IMR-90 (cell line): ENCODE results near the gene ANKIB1. TPM values are rescaled to one million over a fixed set of nuclear protein-coding genes. Genes with fewer than 3 reads are reported as not detected.

ENCODE experiments used
- ATAC-seq: fragments of 200-7000 bp; cut with Tn5 transposase; 2 replicates; pipeline ENCODE4 v1.9.1; 2020; ENCODE audit warnings: low read depth, mild to moderate bottlenecking, moderate library complexity
- BruUV-seq: library from RNA; stranded (reverse); fragments of 400-500 nt; replicated peaks from 2 replicates; lab custom pipeline; 2021; lab: Mats Ljungman, UMichigan
- CTCF ChIA-PET: fragments of 300-600 bp; formaldehyde crosslinking; extraction: SDS; loops from one replicate; lab custom pipeline; 2021; ENCODE audit warnings: antibody characterized with exemption; lab: Yijun Ruan, JAX
- POLR2A ChIA-PET: fragments of 300-600 bp; sonication (Branson Sonifier 250); formaldehyde crosslinking; loops from one replicate; lab custom pipeline; 2022; ENCODE audit warnings: antibody characterized with exemption; ENCODE audit not compliant: unreplicated experiment; lab: Charles Lee
- DNase-seq: peaks from one replicate; pipeline ENCODE4 v3.0.0; 2013
- H2AFZ ChIP-seq: replicated peaks from 2 replicates; pipeline ENCODE3; 2013; ENCODE audit warnings: low read length, mild to moderate bottlenecking; ENCODE audit not compliant: poor library complexity
- H2AK5ac ChIP-seq: 2 replicates; pipeline ENCODE4 v1.6.1; 2013; ENCODE audit warnings: low read depth, low read length, inconsistent platforms
- H2AK9ac ChIP-seq: replicated peaks from 2 replicates; pipeline ENCODE3; 2013; ENCODE audit warnings: mild to moderate bottlenecking, low read depth, low read length, moderate library complexity; ENCODE audit not compliant: poor library complexity
- H2BK120ac ChIP-seq: 2 replicates; pipeline ENCODE4 v1.6.1; 2013; ENCODE audit warnings: low read depth, low read length, inconsistent platforms
- H2BK15ac ChIP-seq: 3 replicates; pipeline ENCODE4 v1.6.1; 2013; ENCODE audit warnings: low read depth, low read length, inconsistent platforms
- H2BK20ac ChIP-seq: 2 replicates; pipeline ENCODE4 v1.6.1; 2013; ENCODE audit warnings: low read depth, mild to moderate bottlenecking, inconsistent platforms, low read length, moderate library complexity
- H2BK5ac ChIP-seq: 2 replicates; pipeline ENCODE4 v1.6.1; 2013; ENCODE audit warnings: mild to moderate bottlenecking, low read depth, low read length, inconsistent platforms; ENCODE audit not compliant: poor library complexity, severe bottlenecking
- H3K14ac ChIP-seq: replicated peaks from 2 replicates; pipeline ENCODE4 v1.6.1; 2013; ENCODE audit warnings: low read depth, low read length, inconsistent platforms
- H3K18ac ChIP-seq: 2 replicates; pipeline ENCODE4 v1.6.1; 2013; ENCODE audit warnings: low read depth, low read length, control low read depth
- H3K23ac ChIP-seq: 2 replicates; pipeline ENCODE4 v1.6.1; 2013; ENCODE audit warnings: low read depth, low read length, inconsistent platforms
- H3K27ac ChIP-seq: 2 replicates; pipeline ENCODE4 v1.5.1; 2013; ENCODE audit warnings: mild to moderate bottlenecking, control low read depth, low read length; ENCODE audit not compliant: insufficient read depth
- H3K27me3 ChIP-seq: 2 replicates; pipeline ENCODE4 v1.6.1; 2013; ENCODE audit warnings: low read length; ENCODE audit not compliant: control insufficient read depth, insufficient read depth
- H3K36me3 ChIP-seq: 2 replicates; pipeline ENCODE4 v1.6.1; 2013; ENCODE audit warnings: low read length, mixed read lengths; ENCODE audit not compliant: control insufficient read depth, insufficient read depth
- H3K4ac ChIP-seq: 2 replicates; pipeline ENCODE4 v1.6.1; 2013; ENCODE audit warnings: low read depth, low read length, inconsistent platforms
- H3K4me1 ChIP-seq: 2 replicates; pipeline ENCODE4 v1.6.1; 2013; ENCODE audit warnings: low read length, mixed read lengths; ENCODE audit not compliant: control insufficient read depth, insufficient read depth
- H3K4me2 ChIP-seq: 2 replicates; pipeline ENCODE4 v1.6.1; 2013; ENCODE audit warnings: low read depth, mild to moderate bottlenecking, control low read depth, low read length, moderate library complexity
- H3K4me3 ChIP-seq: 2 replicates; pipeline ENCODE4 v1.5.1; 2013; ENCODE audit warnings: low read depth, mild to moderate bottlenecking, control low read depth, low read length, moderate library complexity; ENCODE audit not compliant: insufficient read depth
- H3K56ac ChIP-seq: 2 replicates; pipeline ENCODE4 v1.6.1; 2013; ENCODE audit warnings: low read length, inconsistent platforms; ENCODE audit not compliant: insufficient read depth; ENCODE audit errors: extremely low read depth
- H3K79me1 ChIP-seq, 2 experiments: 2 replicates each; pipeline ENCODE4 v1.6.1; 2013; ENCODE audit warnings: low read length in 2 of 2, inconsistent platforms in 1 of 2, low read depth in 1 of 2
- H3K9ac ChIP-seq: 2 replicates; pipeline ENCODE4 v1.6.1; 2013; ENCODE audit warnings: low read depth, low read length, control low read depth
- H3K9me1 ChIP-seq: 2 replicates; pipeline ENCODE4 v1.6.1; 2013; ENCODE audit warnings: low read length, inconsistent platforms; ENCODE audit not compliant: insufficient read depth
- H3K9me3 ChIP-seq: 2 replicates; pipeline ENCODE4 v1.6.1; 2013; ENCODE audit warnings: low read length; ENCODE audit not compliant: control insufficient read depth, insufficient read depth
- H4K20me1 ChIP-seq: 2 replicates; pipeline ENCODE4 v1.6.1; 2013; ENCODE audit warnings: low read length, inconsistent platforms; ENCODE audit not compliant: insufficient read depth
- H4K5ac ChIP-seq: 2 replicates; pipeline ENCODE4 v1.6.1; 2013; ENCODE audit warnings: mild to moderate bottlenecking, low read depth, low read length, control low read depth
- H4K8ac ChIP-seq, 2 experiments: 2 replicates each; pipeline ENCODE4 v1.6.1; 2013; ENCODE audit warnings: low read depth in 2 of 2, low read length in 2 of 2, control low read depth in 1 of 2, inconsistent platforms in 1 of 2
- H4K91ac ChIP-seq: 2 replicates; pipeline ENCODE4 v1.6.1; 2013; ENCODE audit warnings: low read depth, low read length, inconsistent platforms; ENCODE audit not compliant: insufficient read depth
- CEBPB ChIP-seq: IDR thresholded peaks from 2 replicates; pipeline ENCODE4 v1.6.1; 2012; ENCODE audit warnings: low read depth, low read length, improper control_type of control experiment
- CHD1 ChIP-seq: IDR thresholded peaks from 2 replicates; pipeline ENCODE4 v1.6.1; 2012; ENCODE audit warnings: low read depth, low read length, improper control_type of control experiment
- POLR2A ChIP-seq: IDR thresholded peaks from 2 replicates; pipeline ENCODE4 v1.6.1; 2012; ENCODE audit warnings: mild to moderate bottlenecking, low read depth, low read length
- RFX5 ChIP-seq: IDR thresholded peaks from 2 replicates; pipeline ENCODE4 v1.8.0; 2012; ENCODE audit warnings: low read depth, mild to moderate bottlenecking, low read length, moderate library complexity
- WGBS, 2 experiments: methylation state at CpG; one replicate each; pipeline versions ENCODE4 v1.1.5 to v1.1.7; 2013; ENCODE audit warnings: missing lambda C conversion rate in 2 of 2; ENCODE audit not compliant: insufficient read length in 1 of 2; ENCODE audit errors: extremely low coverage in 2 of 2; 5-methylcytosine and 5-hydroxymethylcytosine counted together
- dilution Hi-C: fragments of 300-500 bp; cut with HindIII; formaldehyde crosslinking; loops from one replicate; pipeline ENCODE4 v1.14.3; 2018; ENCODE audit warnings: low sequenced_read_pairs; ENCODE audit not compliant: unreplicated experiment
- in situ Hi-C: fragments of 300-500 bp; cut with MboI; formaldehyde crosslinking; loops from 3 replicates; pipeline ENCODE4 v1.14.3; 2019; ENCODE audit warnings: low sequenced_read_pairs, inconsistent platforms, mixed read lengths
- intact Hi-C: fragments of 100-400 bp; cut with micrococcal nuclease; formaldehyde crosslinking; loops from 2 replicates; pipeline ENCODE4 v1.10.0; 2022
- polyA plus RNA-seq, 3 experiments: library from polyadenylated mRNA; depleted of rRNA; stranded (reverse); fragments of >200 nt; gene quantifications; 2 replicates each; pipeline ENCODE4 v1.2.3, GENCODE V29; 2012; ENCODE audit warnings: low replicate concordance in 1 of 3
- total RNA-seq: library from RNA; depleted of rRNA; stranded (reverse); fragments of >200 nt; gene quantifications from 2 replicates; pipeline ENCODE4 v1.2.3, GENCODE V29; 2012
- TF ChIP-seq, protein P1 (sequence below): fragments of 150-350 bp; IDR thresholded peaks from 2 replicates; pipeline ENCODE4 v1.6.1; 2016; ENCODE audit warnings: low read depth, mild to moderate bottlenecking, low read length, moderate library complexity, borderline replicate concordance
- TF ChIP-seq, protein P2 (sequence below): fragments of 150-350 bp; IDR thresholded peaks from 2 replicates; pipeline ENCODE4 v1.6.1; 2017; ENCODE audit warnings: mild to moderate bottlenecking, antibody characterized with exemption, low read length, low read depth

The ANKIB1 gene
- total and polyA plus RNA-seq, 2 of the 4 experiments (the other 2 are of a cell fraction), result 18.7 to 33.9 TPM

DNA sequence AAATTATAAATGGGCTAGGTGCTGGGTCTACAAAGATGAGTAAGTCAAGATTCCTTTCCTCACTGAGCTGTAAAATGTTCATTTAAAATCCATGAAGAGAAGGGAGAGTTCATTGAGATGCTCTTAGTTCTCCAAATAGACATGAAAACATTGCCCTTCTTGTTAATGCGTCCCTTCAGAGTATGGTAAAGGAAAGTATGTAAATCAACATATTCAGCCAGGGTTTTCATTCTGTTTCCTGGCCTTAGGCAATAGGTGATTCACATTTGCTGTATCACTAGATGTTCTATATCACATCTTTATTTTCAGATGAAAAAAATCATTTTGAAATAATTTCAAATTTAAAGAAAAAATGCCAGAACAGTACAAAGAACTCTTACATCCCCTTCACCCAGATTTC, 5.4 kb downstream of the ANKIB1 start:
- Histone ChIP-seq H2BK120ac (no peak overlapping the region), H2BK5ac (no peak overlapping the region), H4K20me1 (peaks cover 36% of the 10 kb centered on the region), H4K8ac (no peak overlapping the region), H3K4me1 (no peaks in the 10 kb centered on the region; the same call in 1 of the 2 replicates), H4K91ac (no peak overlapping the region), H2AK9ac (no peak overlapping the region), H3K9me3 (no peaks in the 10 kb centered on the region; the same call in 1 of the 2 replicates), H3K79me1 (peaks cover 39 to 49% of the 10 kb centered on the region in 2 experiments), H3K4me3 (no peak overlapping the region), H3K9me1 (no peaks in the 10 kb centered on the region; the same call in 1 of the 2 replicates), H3K9ac (no peak overlapping the region), H2AFZ (no peak overlapping the region), H3K18ac (no peak overlapping the region), H3K4me2 (no peak overlapping the region), H2AK5ac (no peak overlapping the region), H3K27me3 (no peaks in the 10 kb centered on the region), H2BK15ac (no peak overlapping the region), H4K5ac (no peak overlapping the region), H3K14ac (no peak overlapping the region), H3K36me3 (no peaks in the 10 kb centered on the region), H2BK20ac (no peak overlapping the region), H3K23ac (no peak overlapping the region), H3K56ac (no peak overlapping the region), H3K4ac (no peak overlapping the region), H3K27ac (no peak overlapping the region)
- ATAC-seq (no peak), DNase-seq (no peak)
- BruUV-seq, result no TSS peak
- in situ Hi-C loops, result no loop called here
- dilution Hi-C loops, result no loop called here
- TF ChIP-seq RFX5 (no peak), CHD1 (no peak), POLR2A (no peak), CEBPB (no peak)
- TF ChIP-seq, protein P1, sequence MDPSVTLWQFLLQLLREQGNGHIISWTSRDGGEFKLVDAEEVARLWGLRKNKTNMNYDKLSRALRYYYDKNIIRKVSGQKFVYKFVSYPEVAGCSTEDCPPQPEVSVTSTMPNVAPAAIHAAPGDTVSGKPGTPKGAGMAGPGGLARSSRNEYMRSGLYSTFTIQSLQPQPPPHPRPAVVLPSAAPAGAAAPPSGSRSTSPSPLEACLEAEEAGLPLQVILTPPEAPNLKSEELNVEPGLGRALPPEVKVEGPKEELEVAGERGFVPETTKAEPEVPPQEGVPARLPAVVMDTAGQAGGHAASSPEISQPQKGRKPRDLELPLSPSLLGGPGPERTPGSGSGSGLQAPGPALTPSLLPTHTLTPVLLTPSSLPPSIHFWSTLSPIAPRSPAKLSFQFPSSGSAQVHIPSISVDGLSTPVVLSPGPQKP, result no peak
- TF ChIP-seq, protein P2, sequence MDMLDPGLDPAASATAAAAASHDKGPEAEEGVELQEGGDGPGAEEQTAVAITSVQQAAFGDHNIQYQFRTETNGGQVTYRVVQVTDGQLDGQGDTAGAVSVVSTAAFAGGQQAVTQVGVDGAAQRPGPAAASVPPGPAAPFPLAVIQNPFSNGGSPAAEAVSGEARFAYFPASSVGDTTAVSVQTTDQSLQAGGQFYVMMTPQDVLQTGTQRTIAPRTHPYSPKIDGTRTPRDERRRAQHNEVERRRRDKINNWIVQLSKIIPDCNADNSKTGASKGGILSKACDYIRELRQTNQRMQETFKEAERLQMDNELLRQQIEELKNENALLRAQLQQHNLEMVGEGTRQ, result no peak
- CTCF ChIA-PET, result no interaction called here
- no CpG with 5 or more reads among the region's 1 CpG for WGBS, 2 experiments
- POLR2A ChIA-PET, result no interaction called here
- intact Hi-C loops, result no loop called here
